Thyroid gland (tissue), 4 donors: ENCODE data around the gene SAMD4A.
"Not testable (repeated sequence)": the region's sequence is repeated elsewhere in the genome, so short reads cannot be mapped to it uniquely, and the experiment has no call there.

Experiments used
- POLR2A ChIP-seq, 2 donors: fragments of 450-650 bp; IDR thresholded peaks; one replicate each; pipeline ENCODE4 v1.6.1; 2017; ENCODE audit warnings: antibody characterized with exemption in 2 of 2, mild to moderate bottlenecking in 2 of 2, moderate library complexity in 1 of 2
- TF ChIP-seq, protein P1 (sequence below), 6 experiments: fragments of 200-600 bp in 3 of 6; fragments of 450-650 bp in 3 of 6; sonication (generic) in 3 of 6; IDR thresholded peaks; one replicate each; pipeline ENCODE4 v1.5.1; 2016 to 2019; ENCODE audit warnings: antibody characterized with exemption in 6 of 6, mild to moderate bottlenecking in 2 of 6, inconsistent platforms in 1 of 6, moderate library complexity in 1 of 6

GRCh38 chr14:54801482-54801881 is 234.6 kb downstream of the SAMD4A start:
- TF ChIP-seq, protein P1, sequence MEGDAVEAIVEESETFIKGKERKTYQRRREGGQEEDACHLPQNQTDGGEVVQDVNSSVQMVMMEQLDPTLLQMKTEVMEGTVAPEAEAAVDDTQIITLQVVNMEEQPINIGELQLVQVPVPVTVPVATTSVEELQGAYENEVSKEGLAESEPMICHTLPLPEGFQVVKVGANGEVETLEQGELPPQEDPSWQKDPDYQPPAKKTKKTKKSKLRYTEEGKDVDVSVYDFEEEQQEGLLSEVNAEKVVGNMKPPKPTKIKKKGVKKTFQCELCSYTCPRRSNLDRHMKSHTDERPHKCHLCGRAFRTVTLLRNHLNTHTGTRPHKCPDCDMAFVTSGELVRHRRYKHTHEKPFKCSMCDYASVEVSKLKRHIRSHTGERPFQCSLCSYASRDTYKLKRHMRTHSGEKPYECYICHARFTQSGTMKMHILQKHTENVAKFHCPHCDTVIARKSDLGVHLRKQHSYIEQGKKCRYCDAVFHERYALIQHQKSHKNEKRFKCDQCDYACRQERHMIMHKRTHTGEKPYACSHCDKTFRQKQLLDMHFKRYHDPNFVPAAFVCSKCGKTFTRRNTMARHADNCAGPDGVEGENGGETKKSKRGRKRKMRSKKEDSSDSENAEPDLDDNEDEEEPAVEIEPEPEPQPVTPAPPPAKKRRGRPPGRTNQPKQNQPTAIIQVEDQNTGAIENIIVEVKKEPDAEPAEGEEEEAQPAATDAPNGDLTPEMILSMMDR (IDR thresholded peaks at IDR 0.05), result not testable (repeated sequence)
- TF ChIP-seq POLR2A (IDR thresholded peaks at IDR 0.05), result not testable (repeated sequence)
